ELR (cell line): Measurements from ENCODE around the gene GNAO1.
A peak's percentile ranks its signal among the peaks of the same experiment; 100 is the strongest.

ENCODE experiments used
- DNase-seq: peaks from one replicate; pipeline ENCODE4 v3.0.0-alpha.2; 2015; ENCODE audit warnings: low read depth

The GNAO1 gene

DNA sequence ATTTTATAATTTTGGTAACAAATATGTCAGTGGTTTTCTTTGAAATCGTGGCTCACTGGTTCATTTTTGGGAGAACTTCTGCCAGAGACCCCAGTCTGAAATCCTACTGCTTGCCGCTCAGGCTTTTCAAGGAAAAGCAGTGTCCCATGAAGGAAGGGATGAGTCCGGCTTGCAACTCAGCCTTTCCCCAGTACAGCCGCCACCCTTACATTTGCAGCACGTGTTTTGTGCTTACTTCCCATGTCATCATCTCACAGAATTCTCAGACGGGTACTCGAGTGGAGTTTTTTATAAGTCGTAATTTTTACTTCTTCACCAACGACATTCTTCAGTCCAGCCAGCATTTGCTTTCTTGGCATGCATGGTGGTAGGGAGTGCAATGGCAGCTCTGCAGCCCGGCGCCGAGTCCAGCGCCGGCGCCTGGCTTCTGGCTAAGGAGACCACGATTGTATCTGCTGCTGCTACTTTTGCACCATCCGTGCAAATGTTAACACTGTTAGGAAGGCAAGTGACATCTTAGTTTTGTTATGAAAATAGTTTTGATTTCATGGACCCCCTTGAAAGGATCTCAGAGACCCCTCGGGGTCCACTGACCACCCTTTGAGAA lies 123.1 kb downstream of the GNAO1 start:
- no peak for DNase-seq

GRCh38 chr16:56315955-56316354 lies 124.7 kb downstream of the GNAO1 start:
- no peak for DNase-seq

- no peak for DNase-seq
These were observed 125.3 kb downstream of the GNAO1 start for GRCh38 chr16:56316545-56316944.

DNA sequence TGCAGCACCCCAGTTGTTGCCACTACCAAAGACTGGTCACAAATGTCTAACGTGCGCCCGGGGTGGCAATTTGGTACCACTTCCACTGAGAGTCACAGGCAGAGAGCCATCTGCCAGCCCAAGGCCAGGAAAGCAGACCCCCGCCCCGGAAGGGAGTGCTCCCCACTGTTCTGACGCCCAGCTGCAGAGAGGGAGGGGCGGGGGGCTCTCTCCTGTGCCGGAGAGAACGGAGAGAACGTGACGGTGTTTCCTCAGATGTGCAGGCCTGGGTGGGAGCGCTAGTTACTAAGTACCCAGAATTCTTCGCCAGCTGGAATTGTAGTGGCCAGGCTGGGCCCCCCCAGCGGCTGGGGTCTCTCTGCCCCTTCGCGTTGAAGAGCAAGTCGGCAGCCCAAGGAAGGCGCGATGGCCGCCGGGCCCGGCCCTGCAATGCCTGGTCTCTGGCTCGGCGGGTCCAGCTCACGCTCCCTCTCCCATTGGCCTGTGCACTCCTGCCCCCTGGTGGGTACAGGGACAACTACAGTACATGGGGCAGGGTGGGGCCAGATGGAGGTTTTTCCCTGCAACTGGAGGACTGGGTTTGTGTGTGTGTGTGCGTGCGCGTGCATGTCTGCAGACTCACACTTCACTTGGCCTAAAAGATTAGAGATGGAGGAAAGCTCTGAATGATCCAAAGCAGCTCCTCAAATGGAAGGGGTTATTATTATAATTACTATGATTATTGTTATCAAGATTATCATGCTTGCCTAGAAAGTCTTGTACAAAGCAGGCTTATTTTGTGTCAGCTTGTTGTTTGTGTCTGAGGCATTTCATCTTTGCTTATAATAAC lies 126.9 kb downstream of the GNAO1 start:
- peak; percentile 67 for DNase-seq

- DNase-seq: no peak
These were observed 127.5 kb downstream of the GNAO1 start for GRCh38 chr16:56318827-56319140.

- no peak for DNase-seq
These were observed 128.1 kb downstream of the GNAO1 start for GRCh38 chr16:56319376-56319775.

GRCh38 chr16:56320056-56320455 lies 128.8 kb downstream of the GNAO1 start:
- no peak for DNase-seq

- peak; percentile 13 for DNase-seq
These were observed 129.7 kb downstream of the GNAO1 start for GRCh38 chr16:56320811-56321558.

DNA sequence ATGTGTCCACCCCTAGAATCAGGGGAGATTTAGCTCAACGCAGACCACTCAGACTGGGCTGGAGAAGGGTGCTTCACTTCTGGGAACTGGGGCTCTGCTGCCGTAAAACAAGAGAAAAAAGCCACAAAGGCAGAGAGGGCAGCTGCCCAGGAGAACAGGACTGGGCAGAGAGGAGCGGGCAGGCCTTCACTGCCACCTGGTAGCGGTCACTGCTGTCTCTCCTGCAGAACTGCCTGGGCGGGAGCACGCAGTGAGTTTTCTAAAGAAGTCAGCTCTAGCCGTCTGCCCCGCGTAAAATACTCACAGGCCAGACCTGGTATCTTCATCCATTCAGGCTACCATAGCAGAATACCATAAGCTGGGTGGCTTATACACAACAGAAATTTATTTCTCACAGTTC lies 130.3 kb downstream of the GNAO1 start:
- no peak for DNase-seq

GRCh38 chr16:56324406-56324805 lies 133.1 kb downstream of the GNAO1 start:
- peak; percentile 31 for DNase-seq

DNA sequence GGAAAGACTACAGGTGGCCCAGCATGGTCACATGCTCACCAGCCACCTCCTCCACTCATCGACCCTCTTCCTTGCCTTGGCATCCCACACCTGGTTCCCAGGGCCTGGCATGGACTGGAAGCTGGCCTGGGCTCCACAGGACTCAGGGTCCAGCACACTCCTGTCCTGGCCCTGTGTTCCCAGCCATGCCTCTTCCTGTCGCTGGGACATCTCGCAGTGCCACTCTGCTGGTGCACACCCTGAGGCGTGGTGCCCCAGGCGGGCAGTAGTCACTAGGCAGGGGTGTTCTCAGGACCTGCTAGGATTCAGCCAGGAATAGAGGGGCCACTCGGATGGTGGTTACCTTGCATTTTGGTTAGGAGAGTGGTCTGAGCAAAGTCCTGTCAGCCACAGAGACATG lies 134.7 kb downstream of the GNAO1 start:
- DNase-seq: no peak

- no peak for DNase-seq
These were observed 136.0 kb downstream of the GNAO1 start for GRCh38 chr16:56327071-56327928.

GRCh38 chr16:56327929-56328258 lies 136.6 kb downstream of the GNAO1 start:
- DNase-seq: no peak

- no peak for DNase-seq
These were observed 137.2 kb downstream of the GNAO1 start for GRCh38 chr16:56328276-56329022.

DNA sequence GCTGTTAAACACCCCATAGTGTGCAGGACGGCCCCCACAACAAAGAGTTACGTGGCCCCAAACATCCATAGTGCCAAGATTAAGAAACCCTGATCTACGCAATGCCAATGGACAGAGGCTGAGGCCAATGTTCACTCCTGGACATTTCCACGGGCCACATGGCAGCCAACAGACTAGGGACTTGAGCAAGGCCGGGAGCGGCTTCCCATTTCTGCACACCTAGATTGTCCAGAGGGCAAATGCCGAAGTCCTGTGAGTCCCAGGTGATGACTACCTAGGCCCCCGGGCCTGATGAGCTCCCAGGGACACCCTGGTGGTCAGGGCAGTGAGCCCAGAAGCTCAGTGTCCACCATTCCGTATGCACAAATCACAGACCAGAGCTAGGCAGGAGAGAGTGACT lies 138.6 kb downstream of the GNAO1 start:
- DNase-seq: no peak

DNA sequence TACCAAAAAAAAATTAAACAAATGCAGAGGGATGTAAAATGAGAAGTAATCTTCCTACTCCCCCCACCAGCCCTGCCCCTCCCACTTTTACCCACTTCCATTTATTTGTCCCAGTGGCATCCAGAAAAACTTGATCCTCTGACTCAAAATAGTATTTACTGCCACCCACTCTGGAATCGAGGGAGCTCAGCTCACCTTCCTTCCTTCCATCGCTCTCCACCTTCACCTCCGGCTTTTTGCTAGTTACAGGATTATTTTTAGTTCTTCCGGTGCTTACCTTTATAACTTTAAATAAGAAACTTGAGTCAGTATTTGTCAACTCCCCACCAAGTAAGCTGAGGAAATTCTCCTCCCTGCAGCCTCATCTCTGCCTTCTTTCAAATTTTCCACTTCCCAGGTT lies 139.2 kb downstream of the GNAO1 start:
- DNase-seq: no peak

DNA sequence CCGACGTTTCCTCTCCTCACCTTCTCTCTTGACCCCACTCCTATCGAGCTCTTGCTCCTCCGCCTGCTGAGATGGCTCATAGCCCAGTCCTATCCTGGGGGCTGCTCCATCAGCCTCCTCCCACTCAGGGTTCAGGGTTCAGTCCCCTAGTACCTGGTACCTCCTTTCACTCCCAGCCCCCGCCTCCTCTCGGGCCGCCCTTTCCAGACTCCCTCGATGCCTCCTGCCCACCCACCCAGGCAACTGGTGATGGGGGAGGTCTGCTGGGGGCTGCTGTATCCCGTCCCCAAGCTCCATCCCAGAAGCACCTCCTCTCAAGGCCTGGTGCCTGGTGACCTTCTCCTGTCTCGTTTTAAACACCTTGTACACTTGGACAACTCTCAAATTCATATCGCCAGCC lies 140.1 kb downstream of the GNAO1 start:
- no peak for DNase-seq

GRCh38 chr16:56331915-56332314 lies 140.6 kb downstream of the GNAO1 start:
- no peak for DNase-seq

DNA sequence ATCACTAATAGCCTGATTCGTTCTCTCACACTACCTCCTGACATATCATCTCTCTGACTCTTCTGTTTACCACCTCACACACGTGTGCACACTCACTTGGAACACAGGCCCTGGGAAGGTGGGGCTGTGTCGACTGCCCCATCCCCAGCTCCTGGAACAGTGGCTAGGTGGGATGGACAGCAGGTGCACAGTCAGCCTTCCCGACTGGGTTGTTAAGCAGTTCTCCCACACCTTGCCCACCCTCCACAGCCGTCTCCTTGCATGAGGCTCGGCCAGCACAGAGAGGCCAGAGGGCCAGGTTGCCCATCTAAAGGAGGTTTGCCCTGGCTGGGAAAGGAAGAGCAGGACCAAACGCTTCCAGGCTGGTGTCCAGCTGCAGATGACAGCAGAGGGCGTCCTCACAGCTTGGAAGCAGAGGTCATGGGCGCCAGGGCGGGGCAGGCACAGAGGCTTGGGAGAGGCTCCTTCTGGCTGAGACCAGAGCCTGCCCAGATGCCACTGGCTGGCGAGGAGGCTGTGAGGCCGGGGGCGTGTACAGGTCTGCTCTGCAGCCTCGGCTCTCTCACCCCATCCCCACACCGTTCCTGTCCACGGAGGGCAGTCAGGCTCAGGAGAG lies 141.3 kb downstream of the GNAO1 start:
- DNase-seq: peak; percentile 76

DNA sequence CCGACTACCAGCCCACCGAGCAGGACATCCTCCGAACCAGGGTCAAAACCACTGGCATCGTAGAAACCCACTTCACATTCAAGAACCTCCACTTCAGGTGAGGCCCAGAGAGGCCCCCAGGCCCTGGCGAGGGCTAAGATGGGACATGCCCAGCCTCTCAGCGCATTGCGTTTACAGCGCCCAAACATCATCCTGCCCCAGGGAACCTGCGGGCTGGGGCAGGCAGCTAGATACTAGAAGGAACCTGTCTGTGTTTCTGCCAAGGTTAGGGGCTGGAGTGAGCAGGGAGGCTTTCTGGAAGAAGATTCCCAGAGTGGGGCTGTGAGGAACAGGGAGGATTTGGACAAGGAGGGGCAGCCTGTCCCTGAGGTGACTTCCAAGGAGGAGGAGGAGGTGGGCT lies 143.5 kb downstream of the GNAO1 start:
- DNase-seq: no peak

DNA sequence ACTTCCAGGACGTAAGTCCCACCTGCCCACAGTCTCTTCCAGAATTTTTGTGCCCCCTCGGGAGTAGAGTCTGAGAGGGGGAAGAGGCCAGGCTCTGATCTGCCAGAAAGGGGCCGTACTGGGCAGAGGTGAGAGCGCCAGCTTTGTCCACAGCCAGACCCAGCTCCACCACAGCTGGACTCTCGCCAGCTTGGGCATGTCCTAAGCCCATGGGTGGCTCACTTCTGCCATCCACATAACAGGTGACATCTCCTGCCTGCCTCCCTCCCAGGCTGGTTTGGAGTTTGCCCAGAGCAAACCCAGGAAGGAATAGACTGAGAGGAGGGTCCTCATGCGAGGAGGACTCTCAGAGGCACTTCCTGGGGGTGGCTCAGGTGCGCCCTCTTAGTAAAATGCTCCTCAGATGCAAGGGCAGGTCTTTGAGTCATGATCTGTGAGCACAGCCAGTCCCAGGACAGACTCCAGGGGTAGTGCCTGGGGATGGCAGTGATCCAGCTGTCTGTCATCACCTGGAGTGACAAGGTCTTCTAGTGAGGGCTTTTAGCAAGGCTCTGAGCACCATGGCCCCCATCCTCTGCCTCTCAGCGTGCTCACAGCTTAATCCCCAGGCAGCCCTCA lies 144.9 kb downstream of the GNAO1 start:
- DNase-seq: no peak
